GM21723 (cell line): ENCODE measurements around the gene PUDP.
"Not testable (repeated sequence)": the region's sequence is repeated elsewhere in the genome, so short reads cannot be mapped to it uniquely, and the experiment has no call there.

Source experiments
- ATAC-seq: cut with Tn5 transposase; IDR thresholded peaks from one replicate; pipeline ENCODE4 v1.9.1; 2021; ENCODE audit warnings: mild to moderate bottlenecking, moderate library complexity; ENCODE audit not compliant: unreplicated experiment

Gene PUDP

DNA sequence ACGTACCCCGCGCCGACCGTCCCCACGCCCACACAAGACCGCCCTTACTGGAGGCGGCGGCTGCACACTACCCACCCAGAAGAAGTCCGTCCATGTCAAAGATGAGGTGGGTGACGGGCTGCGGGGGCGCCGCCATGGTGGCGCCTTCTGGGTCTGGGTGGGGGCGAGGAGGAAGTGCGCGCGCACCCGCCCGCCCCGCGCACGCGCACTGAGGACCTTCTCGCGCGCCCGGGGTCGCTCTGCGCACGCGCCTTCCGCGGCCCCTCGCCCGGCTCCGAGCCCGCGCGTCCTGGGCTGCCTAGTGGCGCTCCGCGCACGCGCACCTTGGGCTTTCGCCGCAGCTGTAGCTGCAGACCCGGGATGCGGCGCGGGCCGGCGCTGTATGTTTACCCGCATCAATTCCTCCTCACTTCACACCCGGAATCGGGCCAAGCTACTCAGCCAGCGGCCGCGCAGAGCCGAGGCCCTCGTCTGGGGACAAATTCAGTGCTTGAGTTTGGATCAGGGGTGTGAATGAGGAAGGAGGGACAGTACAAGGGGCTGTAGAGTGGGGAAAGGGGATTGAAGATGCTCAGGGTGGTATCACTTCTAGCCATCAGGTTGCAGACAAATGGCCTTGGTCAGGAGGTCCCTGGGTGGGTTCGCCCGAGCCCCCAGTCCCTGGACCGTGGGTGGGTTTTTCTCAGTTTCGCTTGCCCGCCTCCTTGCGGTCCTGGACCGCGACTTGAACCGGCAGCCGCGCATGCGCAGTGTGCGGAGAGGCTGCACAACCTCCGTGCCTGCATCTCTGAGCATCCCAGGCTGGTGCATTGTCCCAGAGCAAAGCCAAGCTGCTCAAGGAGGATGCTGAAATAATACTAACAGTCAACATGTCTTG lies at the start of gene PUDP:
TSS of gene PUDP (minus strand) at position 176 of the 877 bp plus-strand sequence. CDS start at position 136, 40 bp downstream.
- ATAC-seq: peak; percentile 81

DNA sequence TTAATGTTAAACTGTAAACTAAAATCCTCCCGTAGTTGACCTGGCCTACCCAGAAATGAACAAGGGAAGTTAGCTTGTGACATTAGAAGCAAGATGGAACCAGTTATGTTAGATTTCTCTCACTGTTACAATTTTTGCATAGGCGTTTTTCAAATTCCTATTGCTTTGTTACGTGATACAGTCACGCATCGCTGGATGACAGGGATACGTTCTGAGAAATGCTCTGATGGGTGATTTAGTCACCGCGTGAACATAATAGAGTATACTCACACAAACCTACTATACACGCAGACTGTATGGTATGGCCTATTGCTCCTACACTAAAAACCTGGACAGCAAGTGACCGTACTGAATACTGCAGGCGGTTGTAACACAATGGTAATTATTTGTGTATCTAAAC lies 46.7 kb upstream of the PUDP start:
- no peak for ATAC-seq

DNA sequence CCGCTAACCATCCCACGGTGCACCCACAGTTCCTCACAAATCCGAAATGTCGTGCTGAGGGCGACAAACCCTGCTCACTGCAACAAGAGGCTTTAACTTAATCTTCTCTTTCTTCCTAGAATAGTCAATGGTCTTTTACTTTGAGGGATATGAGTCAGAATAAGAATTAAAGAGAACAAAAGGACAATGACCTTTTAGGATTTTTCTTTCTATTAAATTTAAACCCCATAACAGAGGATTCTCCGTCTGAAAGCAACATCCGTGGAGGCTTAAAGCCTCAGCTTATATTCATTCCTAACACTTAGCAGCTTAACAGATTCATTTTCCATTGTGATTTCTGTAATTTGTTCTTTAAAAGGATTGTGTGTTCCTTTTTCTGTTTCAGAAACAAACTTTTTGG lies 44.9 kb upstream of the PUDP start:
- ATAC-seq: no peak

DNA sequence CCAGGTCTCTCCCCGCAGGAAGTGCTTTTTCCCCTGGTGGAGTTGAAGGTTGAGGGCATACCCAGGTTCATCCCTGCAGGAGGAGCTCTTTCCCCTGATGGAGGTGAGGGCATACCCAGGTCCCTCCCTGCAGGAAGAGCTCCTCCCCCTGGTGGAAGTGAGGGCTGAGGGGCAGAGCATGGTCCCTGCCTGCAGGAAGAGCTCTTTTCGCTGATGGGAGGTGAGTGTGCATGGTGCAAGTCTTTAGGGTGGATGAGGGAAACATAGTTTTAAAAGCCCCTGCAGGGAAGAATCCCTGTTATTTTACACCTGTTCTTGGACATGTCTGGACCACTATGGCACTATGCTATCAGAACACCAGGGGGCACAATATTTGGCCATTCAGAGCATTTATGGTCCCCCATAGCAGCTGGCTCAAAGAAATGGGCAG lies 43.7 kb upstream of the PUDP start:
- ATAC-seq: no peak

DNA sequence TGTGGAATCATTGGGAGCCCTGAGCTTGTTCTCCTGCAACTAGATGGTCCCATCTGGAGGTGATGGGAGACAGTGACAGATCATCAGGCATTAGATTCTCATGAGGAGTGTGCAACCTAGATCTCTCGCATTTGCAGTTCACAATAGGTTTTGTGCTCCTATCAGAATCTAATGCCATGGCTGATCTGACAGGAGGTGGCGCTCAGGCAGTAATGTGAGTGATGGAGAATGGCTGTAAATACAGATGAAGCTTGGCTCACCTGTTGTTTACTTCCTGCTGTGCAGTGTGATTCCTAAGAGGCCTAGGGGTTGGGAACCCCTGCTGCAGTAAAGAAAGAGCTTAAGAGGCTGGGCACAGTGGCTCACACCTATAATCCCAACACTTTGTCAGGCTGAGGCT lies 42.2 kb upstream of the PUDP start:
- ATAC-seq: no peak

DNA sequence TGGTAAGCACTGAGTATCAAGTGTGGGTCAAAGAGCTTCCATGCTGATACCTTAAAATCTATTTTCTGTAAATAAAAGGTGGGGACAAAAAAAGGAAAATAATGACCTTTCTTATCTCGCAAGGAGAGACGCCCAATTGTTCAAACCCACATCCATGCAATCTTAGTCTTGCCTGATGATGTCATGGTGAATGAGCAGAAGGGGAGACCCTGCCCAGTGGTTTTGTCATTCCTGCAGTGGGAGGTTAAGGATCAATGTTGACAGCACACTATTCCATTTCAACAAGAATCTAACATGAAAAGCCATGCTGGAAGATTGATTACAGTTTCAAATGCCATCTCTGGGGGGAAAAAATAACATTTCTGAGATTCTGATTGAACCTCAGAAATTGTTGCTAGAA lies 40.7 kb upstream of the PUDP start:
- ATAC-seq: no peak

DNA sequence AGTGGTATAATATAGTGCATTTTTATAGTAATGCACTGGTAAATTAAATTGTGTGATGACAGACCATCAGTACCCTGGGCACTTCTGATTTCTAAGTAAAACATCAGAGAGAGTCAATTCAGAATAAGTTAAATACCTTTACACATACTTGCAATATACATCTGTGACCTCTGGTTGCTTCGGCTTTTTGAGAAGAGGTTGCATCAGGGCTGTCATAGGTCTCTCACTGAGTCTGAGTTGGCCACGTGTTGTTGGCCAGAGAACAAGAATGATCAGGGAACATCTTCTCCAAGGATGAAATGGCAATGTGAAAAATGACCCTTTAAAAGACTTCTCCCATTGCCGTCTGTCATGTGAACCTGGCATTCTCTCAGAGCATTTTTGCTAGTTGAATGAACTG lies 36.9 kb upstream of the PUDP start:
- ATAC-seq: no peak

DNA sequence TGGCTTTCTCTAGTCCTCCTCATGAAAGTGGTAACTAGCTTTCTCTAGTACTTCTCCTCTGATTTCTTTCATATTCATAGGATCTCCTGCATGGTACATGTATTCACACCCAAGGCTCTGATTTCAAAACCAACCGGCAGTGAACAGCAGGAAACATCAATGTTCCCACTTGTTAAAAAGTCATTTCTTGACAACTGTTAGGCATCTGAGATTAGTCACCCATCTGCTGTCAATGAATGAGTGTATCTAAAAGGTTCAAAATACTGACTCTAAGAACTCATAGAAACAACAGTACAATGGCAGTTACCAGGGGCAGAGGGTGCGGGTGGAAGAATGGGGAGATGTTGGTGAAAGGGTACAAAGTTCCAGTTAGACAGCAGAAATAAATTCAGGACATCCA lies 31.5 kb upstream of the PUDP start:
- ATAC-seq: no peak

DNA sequence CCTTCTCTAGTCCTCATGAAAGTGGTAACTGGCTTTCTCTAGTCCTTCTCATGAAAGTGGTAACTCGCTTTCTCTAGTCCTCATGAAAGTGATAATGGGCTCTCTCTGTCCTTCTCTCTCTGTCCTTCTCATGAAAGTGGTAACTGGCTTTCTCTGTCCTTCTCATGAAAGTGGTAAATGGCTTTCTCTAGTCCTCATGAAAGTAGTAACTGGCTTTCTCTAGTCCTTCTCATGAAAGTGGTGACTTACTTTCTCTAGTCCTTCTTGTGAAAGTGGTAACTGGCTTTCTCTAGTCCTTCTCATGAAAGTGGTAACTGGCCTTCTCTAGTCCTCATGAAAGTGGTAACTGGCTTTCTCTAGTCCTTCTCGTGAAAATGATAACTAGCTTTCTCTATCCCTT lies 30.9 kb upstream of the PUDP start:
- ATAC-seq: not testable (repeated sequence)

DNA sequence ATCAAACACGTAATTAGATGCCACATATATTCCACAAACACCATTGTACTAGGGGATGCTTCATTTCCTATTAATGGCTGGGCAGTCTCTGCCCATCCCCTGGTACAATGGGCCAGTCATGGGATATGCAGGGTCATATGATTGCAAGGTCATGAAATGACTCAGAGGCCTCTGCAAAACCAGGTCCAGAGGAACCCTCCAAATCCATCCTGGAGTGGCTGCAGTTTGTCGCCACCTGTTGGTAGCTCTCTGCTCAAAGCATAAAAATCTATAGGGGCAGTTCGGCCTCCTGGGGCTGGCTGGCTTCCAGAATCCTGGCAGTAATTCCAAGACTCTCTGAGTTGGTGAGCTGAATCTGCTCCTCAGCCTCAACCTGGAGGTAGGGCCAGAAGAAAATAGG lies 22.9 kb upstream of the PUDP start:
- no peak for ATAC-seq

DNA sequence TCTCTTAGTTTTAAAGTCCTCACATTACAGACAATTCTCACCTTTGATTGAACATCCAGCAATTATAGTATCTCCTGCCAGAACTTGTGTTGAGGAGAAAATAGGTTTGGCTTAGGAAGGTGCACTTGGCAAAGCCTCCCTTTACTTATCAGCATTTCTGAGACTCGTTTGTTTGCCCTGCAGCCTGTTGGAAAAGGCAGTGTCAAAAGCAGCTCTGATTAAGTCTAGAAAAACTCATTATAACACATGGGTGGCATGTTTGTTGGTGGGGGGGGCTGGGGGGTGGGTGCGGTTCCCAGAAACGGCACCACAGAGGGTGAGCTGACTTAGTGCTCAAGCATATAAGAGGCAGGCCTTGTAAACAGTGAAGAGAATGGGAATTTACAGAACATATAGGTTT lies 21.7 kb upstream of the PUDP start:
- ATAC-seq: no peak

DNA sequence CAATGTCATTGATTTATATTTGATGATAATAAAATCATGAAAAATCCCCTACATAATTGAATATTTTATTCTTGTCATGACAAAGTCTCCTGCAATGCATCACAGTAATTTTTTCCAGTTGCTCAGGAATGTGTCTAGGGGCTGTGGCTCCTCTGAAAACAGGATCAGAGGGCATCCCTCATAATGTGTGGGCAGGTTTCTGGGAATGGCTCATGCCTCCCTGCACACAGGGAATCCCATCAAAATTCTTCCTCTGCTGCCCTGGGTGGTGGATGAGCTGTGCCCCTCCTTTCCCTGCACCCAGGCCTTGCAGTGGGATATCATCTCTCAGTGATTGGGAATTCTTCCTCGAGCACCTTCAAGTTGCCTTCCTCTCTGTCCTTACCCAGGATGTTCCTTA lies 20.4 kb upstream of the PUDP start:
- no peak for ATAC-seq

DNA sequence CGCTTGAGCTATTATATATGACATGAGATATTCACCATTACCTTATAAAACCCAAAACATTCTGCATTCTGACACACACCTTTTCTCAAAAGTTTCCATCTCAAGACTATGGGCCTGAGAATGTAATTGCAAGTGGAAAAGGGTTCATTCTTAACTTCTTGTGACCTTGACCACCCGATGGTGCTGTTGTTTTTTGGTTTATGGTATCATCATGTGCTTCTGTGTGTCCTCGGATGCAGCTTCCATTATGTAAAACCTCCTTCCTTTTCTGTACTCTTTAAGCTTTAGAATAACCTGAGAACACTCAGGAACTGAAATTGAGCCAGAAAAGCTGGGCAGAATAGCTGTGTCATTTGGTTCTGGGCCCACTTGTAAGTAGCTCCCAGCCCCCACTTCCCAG lies 16.2 kb upstream of the PUDP start:
- no peak for ATAC-seq

DNA sequence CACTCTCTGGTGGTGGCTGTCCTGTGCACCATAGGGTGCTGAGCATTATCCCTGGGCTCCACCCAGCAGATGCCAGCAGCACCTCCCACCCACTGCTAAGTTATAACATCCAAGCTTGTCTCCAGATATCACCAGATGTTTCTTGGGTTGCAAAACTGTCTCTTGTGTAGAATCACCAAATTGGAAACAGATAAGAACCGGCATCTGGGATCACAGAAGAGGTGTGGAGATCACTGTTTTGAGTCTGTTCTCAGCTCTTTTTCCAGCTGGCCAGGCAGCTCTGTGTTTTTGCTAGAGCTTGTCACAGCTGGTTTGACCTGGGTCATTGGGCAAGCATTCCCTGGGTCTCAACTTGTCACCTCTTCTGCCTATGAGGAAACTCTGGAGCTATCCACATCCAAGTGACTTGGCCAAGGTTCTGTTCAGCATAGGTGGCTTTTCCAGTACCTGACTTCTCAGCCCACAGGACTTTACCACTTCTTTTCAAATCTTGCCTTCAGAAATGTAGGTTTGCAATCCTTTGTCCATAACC lies 15.3 kb upstream of the PUDP start:
- ATAC-seq: no peak

DNA sequence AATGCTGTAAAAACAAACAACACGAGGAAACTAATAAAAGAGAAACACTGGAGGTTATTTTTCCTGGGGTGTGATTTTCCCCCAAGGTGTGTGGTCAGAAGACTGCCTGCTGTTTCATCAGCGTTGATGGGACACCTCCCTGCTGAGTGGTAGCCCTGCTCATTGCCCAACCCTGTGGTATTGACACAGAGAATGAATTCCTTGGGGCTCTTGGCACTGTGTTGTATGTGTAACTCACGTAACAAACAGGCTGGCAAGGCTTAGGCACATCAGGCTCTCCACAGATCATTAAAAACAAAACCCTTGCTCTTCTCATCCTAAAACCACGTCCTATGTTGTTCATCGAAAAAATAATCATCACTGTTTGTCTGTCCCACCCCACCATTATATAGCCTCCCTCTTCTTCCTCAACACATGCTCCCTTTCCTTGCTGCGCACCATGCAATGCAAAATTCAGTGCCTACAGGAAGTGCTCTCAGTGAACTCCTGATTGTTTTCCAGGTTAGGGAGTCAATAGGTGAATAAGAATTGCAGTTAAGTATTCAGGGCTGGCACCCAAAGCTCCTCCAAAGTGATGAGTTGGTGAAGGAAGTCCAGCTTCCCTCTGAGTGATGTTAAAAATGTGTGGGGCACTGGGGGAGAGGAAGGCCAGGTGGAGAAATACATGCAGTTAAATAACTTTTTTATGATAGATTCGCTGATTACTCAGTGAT lies 11.4 kb upstream of the PUDP start:
- ATAC-seq: no peak

DNA sequence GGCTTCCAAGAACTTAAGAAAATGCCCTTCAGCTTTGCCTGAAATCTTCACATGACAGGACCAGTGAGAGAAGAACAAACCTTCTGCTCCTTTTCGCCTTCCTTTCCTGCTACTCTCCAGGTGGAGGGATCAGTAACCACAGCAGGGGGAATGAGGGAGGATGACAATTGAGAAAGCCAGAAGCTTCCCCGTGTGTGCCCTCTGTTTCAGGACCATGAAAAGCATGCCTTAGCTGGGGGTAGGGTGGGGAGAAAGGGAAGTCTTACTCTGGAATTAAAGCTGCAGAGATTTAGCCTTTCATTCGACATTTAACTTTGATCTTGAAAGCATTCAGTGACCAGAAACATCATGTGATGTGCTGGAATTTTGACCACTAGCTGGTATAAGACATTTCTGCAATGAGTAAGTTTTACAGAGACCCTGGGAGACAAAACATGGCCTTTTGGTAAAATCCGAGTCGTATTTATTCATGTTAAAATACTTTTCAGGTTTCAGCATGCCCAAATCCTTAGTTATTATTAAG lies 10.6 kb upstream of the PUDP start:
- ATAC-seq: no peak

DNA sequence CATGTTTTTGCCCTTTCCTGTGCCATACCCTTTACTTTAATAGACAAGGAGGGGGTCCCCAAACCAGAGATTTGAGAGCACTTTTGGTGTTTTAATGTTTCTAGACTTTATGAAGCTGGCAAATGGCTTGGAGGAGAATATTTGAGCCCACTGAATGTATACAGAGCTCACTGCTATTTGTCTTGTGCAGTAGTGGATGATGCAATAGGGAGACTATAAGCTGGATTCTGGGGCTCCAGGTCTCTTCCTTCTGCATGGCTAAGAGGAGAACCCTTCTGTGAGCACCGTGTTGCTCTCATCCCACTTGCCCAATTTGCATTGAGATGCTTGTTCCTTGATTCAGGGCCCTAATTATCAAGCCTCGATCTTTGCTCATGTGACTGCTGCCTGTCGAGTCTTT lies 8.9 kb upstream of the PUDP start:
- ATAC-seq: no peak

DNA sequence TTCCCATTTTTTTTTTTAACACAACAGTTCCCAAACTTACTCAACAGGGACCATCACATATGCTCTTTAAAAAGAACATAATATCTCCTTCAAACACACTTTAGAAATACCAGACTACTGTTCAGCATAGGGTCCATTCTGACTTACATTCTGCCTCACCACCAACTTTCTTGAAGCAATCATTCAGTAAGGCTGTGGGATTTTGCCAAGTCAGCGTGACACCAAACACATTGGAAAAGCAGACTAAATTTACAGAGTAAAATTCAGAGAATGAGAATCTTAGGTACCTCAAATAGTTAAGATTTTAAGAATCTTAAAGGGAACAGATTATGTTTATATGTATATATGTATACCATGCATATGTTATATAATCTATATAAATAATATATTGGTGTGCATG lies 7.2 kb upstream of the PUDP start:
- no peak for ATAC-seq

DNA sequence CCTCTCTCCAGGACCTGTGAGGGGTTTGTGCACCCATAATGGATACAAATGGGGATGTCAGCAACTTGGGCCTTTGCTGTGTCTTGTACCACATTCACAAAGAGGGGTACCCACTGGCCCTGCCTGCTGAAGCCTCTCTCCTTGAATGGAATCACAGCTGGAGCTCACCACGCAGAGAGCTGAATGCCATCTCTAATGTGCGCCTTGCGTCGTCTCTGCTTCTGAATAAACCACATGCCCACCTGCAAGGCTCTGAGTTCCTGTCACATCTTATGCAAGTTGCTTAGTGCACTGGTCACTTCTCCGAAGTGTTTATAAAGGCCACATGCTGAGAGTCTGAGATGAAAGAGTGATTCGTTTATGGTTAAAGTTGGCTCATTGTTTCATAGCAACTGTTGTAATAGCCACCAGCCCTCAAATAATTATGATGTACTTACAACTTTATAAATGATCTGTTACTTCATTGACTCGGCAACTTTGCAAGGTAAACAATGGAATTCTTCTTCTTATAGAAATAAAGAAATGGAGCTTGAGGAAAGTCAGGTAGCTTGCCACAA lies 6.2 kb upstream of the PUDP start:
- ATAC-seq: no peak

DNA sequence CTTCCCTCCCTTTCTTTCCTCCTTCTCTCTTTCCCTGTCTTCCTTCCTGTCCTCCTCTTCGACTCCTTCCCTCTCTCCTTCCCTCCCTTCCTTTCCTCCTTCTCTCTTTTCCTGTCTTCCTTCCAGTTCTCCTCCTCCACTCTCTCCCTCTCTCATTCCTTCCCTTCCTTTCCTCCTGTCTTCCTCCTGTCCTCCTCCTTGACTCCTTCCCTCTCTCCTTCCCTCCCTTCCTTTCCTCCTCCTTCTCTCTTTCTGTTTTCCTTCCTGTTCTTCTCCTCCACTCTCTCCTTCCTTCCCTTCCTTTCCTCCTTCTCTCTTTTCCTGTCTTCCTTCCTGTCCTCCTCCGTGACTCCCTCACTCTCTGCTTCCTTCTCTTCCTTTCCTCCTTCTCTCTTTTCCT lies 5.3 kb upstream of the PUDP start:
- no peak for ATAC-seq

DNA sequence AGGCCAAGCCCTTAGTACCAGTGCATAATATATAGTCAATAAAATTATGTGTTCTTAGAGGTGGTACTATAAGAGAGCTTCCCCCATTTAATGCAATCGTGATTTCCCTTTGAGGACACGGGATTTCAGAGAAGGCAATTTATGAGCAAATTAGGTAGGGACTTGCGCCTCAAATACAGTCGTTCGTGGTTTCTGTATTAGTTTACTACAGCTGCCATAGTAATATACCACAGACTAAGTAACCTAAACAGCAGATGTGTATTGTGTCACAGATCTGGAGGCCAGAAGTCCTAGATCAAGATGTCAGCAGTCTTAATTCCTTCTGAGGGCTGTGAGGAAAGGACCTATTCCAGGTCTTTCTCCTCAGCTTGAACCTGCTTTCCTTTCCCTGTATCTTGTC lies 1.5 kb upstream of the PUDP start:
- no peak for ATAC-seq
